ENCODE data around the gene FBXO15. TPM values are rescaled to one million over a fixed set of nuclear protein-coding genes. Genes with fewer than 3 reads are reported as not detected.

FBXO15 gene
- total RNA-seq, 1 donor from 2014 or later = 1.2 TPM

DNA sequence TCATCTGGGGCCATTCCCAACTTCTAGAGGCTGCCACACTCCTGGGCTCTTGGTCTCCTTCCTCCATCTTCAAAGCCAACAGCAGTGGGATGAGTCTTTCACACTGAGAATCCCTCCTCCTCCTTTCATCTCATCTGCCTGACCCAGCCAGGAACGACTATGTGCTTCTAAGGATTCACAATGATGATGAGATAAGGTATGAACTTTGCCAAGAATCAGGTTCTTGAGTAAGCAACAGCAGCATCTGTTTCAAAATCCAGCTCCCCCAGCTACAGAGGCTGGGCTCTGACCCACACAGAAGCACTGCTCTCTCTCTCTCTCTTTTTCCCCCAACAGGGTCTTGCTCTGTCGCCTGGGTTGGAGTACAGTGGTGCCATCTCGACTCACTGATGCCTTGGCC, 47.1 kb upstream of the FBXO15 start:
- no peak for FAIRE-seq
- Histone ChIP-seq H3K27ac (ENCODE audit: low read depth, low read length) (no peak overlapping the region), H3K27me3 (ENCODE audit: insufficient read depth, low read length) (no peaks in the 10 kb centered on the region), H3K9ac (ENCODE audit: low read length) (no peak overlapping the region), H3K4me3 (ENCODE audit: insufficient read depth, low read depth, low read length) (no peak overlapping the region), H3K4me1 (ENCODE audit: insufficient read depth, low read length) (no peaks in the 10 kb centered on the region), H3K36me3 (ENCODE audit: insufficient read depth, low read length) (no peaks in the 10 kb centered on the region), H4K20me1 (ENCODE audit: insufficient read depth, low read length) (no peaks in the 10 kb centered on the region), H3K9me3 (ENCODE audit: insufficient read depth, low read depth, low read length) (no peaks in the 10 kb centered on the region), H2AFZ (ENCODE audit: low read depth, low read length) (no peak overlapping the region), H3K79me2 (ENCODE audit: insufficient read depth, low read length) (no peaks in the 10 kb centered on the region), H3K4me2 (ENCODE audit: low read length) (no peak overlapping the region)
- Mint-ChIP-seq H3K4me1 (ENCODE audit: low read depth, unreplicated experiment) (no peaks in the 10 kb centered on the region), H3K27ac (ENCODE audit: unreplicated experiment) (no peak overlapping the region), H3K36me3 (ENCODE audit: low read depth, unreplicated experiment) (no peaks in the 10 kb centered on the region), H3K9me3 (ENCODE audit: unreplicated experiment) (no peaks in the 10 kb centered on the region), H3K4me3 (ENCODE audit: unreplicated experiment) (no peak overlapping the region), H3K27me3 (ENCODE audit: low read depth, unreplicated experiment) (peaks cover 15% of the 10 kb centered on the region)
- no peak for TF ChIP-seq EZH2 (IDR thresholded peaks at IDR 0.05; ENCODE audit: insufficient read depth, low read length)
- TF ChIP-seq, protein P1, sequence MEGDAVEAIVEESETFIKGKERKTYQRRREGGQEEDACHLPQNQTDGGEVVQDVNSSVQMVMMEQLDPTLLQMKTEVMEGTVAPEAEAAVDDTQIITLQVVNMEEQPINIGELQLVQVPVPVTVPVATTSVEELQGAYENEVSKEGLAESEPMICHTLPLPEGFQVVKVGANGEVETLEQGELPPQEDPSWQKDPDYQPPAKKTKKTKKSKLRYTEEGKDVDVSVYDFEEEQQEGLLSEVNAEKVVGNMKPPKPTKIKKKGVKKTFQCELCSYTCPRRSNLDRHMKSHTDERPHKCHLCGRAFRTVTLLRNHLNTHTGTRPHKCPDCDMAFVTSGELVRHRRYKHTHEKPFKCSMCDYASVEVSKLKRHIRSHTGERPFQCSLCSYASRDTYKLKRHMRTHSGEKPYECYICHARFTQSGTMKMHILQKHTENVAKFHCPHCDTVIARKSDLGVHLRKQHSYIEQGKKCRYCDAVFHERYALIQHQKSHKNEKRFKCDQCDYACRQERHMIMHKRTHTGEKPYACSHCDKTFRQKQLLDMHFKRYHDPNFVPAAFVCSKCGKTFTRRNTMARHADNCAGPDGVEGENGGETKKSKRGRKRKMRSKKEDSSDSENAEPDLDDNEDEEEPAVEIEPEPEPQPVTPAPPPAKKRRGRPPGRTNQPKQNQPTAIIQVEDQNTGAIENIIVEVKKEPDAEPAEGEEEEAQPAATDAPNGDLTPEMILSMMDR (IDR thresholded peaks at IDR 0.05; ENCODE audit: insufficient read depth, low read depth, low read length) = no peak
- no peak for DNase-seq (ENCODE audit: low read depth)

DNA sequence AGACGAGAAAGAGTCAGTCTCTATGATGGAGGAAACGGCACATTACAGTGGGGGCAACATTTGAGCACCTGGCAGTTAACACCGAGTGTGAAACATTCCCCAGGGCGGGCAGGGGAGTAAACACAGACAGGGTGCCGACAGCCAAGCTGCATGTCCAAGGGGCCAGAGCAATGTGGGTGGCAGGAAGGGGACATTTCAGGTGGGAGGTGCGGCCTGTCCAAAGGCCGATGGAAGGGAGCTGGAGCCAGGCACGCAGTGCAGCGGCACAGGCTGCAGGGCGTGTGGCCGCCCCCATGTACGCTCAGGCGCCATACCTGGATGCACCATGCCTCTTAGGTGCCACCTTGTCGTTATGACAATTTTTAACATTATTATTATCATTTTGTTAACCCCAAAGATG, 43.9 kb upstream of the FBXO15 start:
- no peak overlapping the region for H3K4me3 Mint-ChIP-seq (ENCODE audit: unreplicated experiment)
- no peak overlapping the region for H2AFZ ChIP-seq (ENCODE audit: low read depth, low read length)
- H3K4me3 ChIP-seq (ENCODE audit: insufficient read depth, low read depth, low read length) = no peak overlapping the region
- peaks cover 1% of the 10 kb centered on the region for H3K4me1 Mint-ChIP-seq (ENCODE audit: low read depth, unreplicated experiment)
- H3K79me2 ChIP-seq (ENCODE audit: insufficient read depth, low read length) = no peaks in the 10 kb centered on the region
- no peaks in the 10 kb centered on the region for H3K9me3 Mint-ChIP-seq (ENCODE audit: unreplicated experiment)
- no peak for TF ChIP-seq EZH2 (IDR thresholded peaks at IDR 0.05; ENCODE audit: insufficient read depth, low read length)
- TF ChIP-seq, protein P1 (IDR thresholded peaks at IDR 0.05; ENCODE audit: insufficient read depth, low read depth, low read length) = no peak
- H3K4me1 ChIP-seq (ENCODE audit: insufficient read depth, low read length) = peaks cover 5% of the 10 kb centered on the region
- H3K36me3 Mint-ChIP-seq (ENCODE audit: low read depth, unreplicated experiment) = no peaks in the 10 kb centered on the region
- no peaks in the 10 kb centered on the region for H3K9me3 ChIP-seq (ENCODE audit: insufficient read depth, low read depth, low read length)
- no peaks in the 10 kb centered on the region for H4K20me1 ChIP-seq (ENCODE audit: insufficient read depth, low read length)
- H3K27ac ChIP-seq (ENCODE audit: low read depth, low read length) = no peak overlapping the region
- H3K4me2 ChIP-seq (ENCODE audit: low read length) = no peak overlapping the region
- no peak overlapping the region for H3K27ac Mint-ChIP-seq (ENCODE audit: unreplicated experiment)
- no peak overlapping the region for H3K9ac ChIP-seq (ENCODE audit: low read length)
- no peaks in the 10 kb centered on the region for H3K27me3 ChIP-seq (ENCODE audit: insufficient read depth, low read length)
- H3K27me3 Mint-ChIP-seq (ENCODE audit: low read depth, unreplicated experiment) = peaks cover 13% of the 10 kb centered on the region
- no peak for FAIRE-seq
- H3K36me3 ChIP-seq (ENCODE audit: insufficient read depth, low read length) = no peaks in the 10 kb centered on the region
- DNase-seq (ENCODE audit: low read depth) = no peak

DNA sequence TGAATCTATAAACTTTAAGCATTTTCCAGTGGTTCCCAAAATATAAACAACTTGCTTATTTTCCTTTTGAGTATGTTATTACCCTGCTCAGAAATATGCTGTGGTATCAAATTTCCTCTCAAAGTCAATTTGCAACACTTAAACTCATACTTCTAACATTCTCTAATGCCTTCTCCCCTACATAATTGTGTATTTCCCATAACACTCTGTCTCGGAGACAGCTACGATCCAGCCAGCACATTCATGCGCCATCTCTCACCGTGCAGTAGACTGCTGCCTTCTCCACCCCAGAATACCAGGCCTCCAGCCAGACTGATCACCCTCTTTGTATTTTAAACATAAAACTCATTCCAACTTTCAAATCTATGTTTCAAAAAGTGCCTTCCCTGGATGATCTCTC, 42.5 kb upstream of the FBXO15 start:
- H3K4me3 Mint-ChIP-seq (ENCODE audit: unreplicated experiment) = no peak overlapping the region
- H3K4me1 Mint-ChIP-seq (ENCODE audit: low read depth, unreplicated experiment) = peaks cover 1% of the 10 kb centered on the region
- Histone ChIP-seq H3K4me2 (ENCODE audit: low read length) (no peak overlapping the region), H3K4me1 (ENCODE audit: insufficient read depth, low read length) (peaks cover 5% of the 10 kb centered on the region), H3K9ac (ENCODE audit: low read length) (no peak overlapping the region), H4K20me1 (ENCODE audit: insufficient read depth, low read length) (no peaks in the 10 kb centered on the region), H3K27me3 (ENCODE audit: insufficient read depth, low read length) (peaks cover 1% of the 10 kb centered on the region), H3K4me3 (ENCODE audit: insufficient read depth, low read depth, low read length) (no peak overlapping the region), H3K79me2 (ENCODE audit: insufficient read depth, low read length) (no peaks in the 10 kb centered on the region), H3K27ac (ENCODE audit: low read depth, low read length) (no peak overlapping the region), H3K9me3 (ENCODE audit: insufficient read depth, low read depth, low read length) (no peaks in the 10 kb centered on the region), H2AFZ (ENCODE audit: low read depth, low read length) (no peak overlapping the region), H3K36me3 (ENCODE audit: insufficient read depth, low read length) (no peaks in the 10 kb centered on the region)
- no peaks in the 10 kb centered on the region for H3K9me3 Mint-ChIP-seq (ENCODE audit: unreplicated experiment)
- H3K27me3 Mint-ChIP-seq (ENCODE audit: low read depth, unreplicated experiment) = peaks cover 13% of the 10 kb centered on the region
- H3K27ac Mint-ChIP-seq (ENCODE audit: unreplicated experiment) = no peak overlapping the region
- peak; percentile 30 for DNase-seq (ENCODE audit: low read depth)
- H3K36me3 Mint-ChIP-seq (ENCODE audit: low read depth, unreplicated experiment) = no peaks in the 10 kb centered on the region
- peak; percentile 5 for FAIRE-seq
- no peak for TF ChIP-seq EZH2 (IDR thresholded peaks at IDR 0.05; ENCODE audit: insufficient read depth, low read length)
- TF ChIP-seq, protein P1 (IDR thresholded peaks at IDR 0.05; ENCODE audit: insufficient read depth, low read depth, low read length) = no peak

Data from astrocyte (in vitro differentiated cells and primary cell).